A549 treated with DMSO at 1 μM for 4 hours (cell line): Measurements from ENCODE around the gene TRIB2. TPM values are rescaled to one million over a fixed set of nuclear protein-coding genes. Genes with fewer than 3 reads are reported as not detected.

ENCODE experiments used
- total RNA-seq: library from RNA; stranded (reverse); fragments of 200-300 nt; extraction: Qiagen RNA extraction; gene quantifications from 5 replicates; pipeline ENCODE4 v1.2.3, GENCODE V29; 2022; ENCODE audit warnings: low read depth

Gene TRIB2
- total RNA-seq: 0.19 to 0.69 TPM (median 0.23 TPM) in 5 replicates

DNA sequence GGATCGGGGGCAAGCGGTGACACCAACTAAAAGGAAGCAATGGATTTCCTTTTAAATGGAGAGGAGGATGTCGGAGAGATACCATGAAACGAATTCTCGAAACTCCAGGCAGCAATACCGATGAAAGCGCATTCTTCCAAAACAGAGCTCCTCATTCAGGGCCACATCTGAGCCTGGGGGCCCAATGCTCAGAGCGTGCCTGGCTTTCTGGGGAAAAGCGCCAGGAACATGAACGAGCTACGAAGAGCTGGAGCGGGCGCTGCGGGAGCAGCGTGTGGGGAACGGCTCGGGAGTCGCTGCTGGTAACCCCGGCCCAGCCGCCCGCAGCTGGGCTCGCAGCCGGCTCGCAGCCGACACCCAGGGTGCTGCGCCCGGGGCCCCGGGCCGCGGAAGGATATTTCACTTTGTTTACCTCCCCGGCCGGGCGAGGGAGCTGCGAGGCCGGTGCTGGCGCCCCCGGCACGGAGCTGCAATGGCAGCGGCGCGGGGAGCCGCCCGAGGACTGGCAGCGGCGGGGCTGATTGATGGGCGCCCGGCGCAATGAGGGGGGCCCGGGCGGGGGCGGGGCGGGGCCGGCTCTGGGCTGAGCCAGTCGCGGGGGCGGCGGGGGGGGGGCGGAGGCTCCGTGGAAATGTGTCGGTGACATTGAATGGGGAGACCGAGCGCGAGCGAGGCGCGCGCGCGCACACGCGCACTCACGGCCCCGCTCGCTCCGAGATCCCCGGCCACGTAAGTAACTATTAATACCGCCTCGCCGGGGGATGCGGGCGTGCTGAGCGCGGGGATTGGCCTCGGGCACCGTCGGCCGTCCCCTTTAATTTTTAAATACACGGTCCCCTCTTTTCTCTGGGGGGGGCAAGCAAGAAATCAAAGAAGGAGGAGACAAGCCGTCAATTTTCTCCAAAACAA lies at the start of gene TRIB2:
TRIB2 (plus strand) TSS at position 655 of the 909 bp plus-strand sequence. CDS start 1,372 bp downstream, outside the sequence.

